Measurements from ENCODE around the gene DHRS13.

The DHRS13 gene

DNA sequence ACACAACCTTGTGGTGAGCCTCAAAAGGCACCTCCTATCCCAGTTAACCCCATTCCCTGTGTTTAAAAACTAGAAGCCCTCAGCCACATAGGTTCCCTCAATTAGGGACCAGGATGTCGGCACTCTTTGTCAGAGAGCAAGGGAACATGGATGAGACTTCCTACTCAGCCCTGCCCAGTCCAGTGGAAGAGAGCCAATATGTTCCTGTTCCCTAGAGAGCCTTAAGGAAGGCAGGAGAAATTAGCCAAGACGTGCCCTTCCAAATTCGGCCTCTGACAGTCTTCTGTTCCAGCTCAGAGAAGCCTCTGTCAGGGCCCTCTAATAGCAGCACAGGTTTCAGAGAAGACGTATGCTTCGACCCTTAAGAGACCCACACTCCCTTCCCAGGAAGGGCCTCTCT is 14.6 kb upstream of the DHRS13 start:
- no peak for TF ChIP-seq ZNF274 (IDR thresholded peaks at IDR 0.05; ENCODE audit: low read depth, low read length)
- no peak for TF ChIP-seq YY1 (IDR thresholded peaks at IDR 0.05; ENCODE audit: insufficient read depth, insufficient read length)
- no peak for DNase-seq (ENCODE audit: low read depth, low spot score)
- no peaks in the 10 kb centered on the region for H3K27me3 ChIP-seq (ENCODE audit: insufficient read depth, insufficient read length)
- peaks cover 90% of the 10 kb centered on the region for H3K36me3 ChIP-seq (ENCODE audit: insufficient read depth, insufficient read length, low read length)
- no peak overlapping the region for H3K9ac ChIP-seq (ENCODE audit: insufficient read length, low read depth)
- no peak overlapping the region for H3K4me3 ChIP-seq (ENCODE audit: insufficient read length, low read depth)
- H3K9me3 ChIP-seq (ENCODE audit: insufficient read depth, low read length), result no peaks in the 10 kb centered on the region
- no peaks in the 10 kb centered on the region for H3K4me1 ChIP-seq (ENCODE audit: insufficient read depth, insufficient read length)

DNA sequence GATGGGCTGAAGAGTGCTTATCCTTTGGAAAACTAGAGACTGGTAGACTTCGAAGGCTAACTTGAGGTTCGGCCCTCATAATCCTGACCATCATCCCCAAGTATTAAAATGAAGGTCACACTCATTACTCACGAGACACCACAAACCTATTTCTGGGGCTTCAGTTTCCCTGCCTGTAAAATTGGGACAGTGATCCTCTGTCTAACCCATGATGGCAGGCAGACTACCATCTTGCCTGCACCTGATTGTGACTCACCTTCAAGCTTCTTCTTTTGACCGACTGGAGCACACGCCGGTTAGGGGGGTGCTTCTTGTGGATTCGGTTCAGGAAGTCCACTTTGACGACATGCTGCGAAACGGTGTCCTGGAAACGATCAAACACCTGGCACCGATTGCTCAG is 14.2 kb upstream of the DHRS13 start:
- TF ChIP-seq SUZ12 (IDR thresholded peaks at IDR 0.05; ENCODE audit: extremely low read depth, insufficient read depth, insufficient read length), result no peak
- TF ChIP-seq ZNF274 (IDR thresholded peaks at IDR 0.05; ENCODE audit: low read depth, low read length), result no peak
- Histone ChIP-seq H3K4me1 (ENCODE audit: insufficient read depth, insufficient read length) (no peaks in the 10 kb centered on the region), H3K9me3 (ENCODE audit: insufficient read depth, low read length) (no peaks in the 10 kb centered on the region), H3K27me3 (ENCODE audit: insufficient read depth, insufficient read length) (no peaks in the 10 kb centered on the region), H3K9ac (ENCODE audit: insufficient read length, low read depth) (no peak overlapping the region), H3K4me3 (ENCODE audit: insufficient read length, low read depth) (no peak overlapping the region), H3K36me3 (ENCODE audit: insufficient read depth, insufficient read length, low read length) (peaks cover 91% of the 10 kb centered on the region)
- DNase-seq (ENCODE audit: low read depth, low spot score), result no peak

DNA sequence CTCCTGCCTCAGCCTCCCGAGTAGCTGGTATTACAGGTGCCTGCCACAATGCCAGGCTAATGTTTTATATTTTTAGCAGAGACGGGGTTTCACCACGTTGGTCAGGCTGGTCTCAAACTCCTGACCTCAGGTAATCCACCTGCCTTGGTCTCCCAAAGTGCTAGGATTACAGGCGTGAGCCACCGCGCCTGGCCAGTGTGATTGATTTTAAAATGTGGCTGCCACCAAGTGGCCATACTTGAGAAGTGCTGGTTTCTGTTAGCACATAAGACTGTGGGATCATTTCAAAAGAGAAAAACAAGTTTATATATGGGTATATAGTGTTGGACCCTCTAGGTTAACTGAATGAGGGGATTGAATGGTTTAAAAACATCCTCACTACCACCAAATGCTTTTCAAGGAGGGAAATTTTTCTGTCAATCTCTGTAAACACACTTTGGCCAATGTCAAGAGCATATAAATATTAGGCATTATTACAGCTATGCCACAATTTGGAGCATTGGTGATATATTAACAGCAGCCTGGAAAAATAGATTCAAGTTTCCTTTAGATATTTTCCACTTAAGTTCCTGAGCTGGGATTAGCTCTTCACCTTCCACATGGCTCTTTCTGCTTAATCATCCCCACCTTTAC is 13.5 kb upstream of the DHRS13 start:
- DNase-seq (ENCODE audit: low read depth, low spot score), result no peak
- peaks cover 91% of the 10 kb centered on the region for H3K36me3 ChIP-seq (ENCODE audit: insufficient read depth, insufficient read length, low read length)
- TF ChIP-seq ZNF274 (IDR thresholded peaks at IDR 0.05; ENCODE audit: low read depth, low read length) (no peak), SUZ12 (IDR thresholded peaks at IDR 0.05; ENCODE audit: extremely low read depth, insufficient read depth, insufficient read length) (no peak), YY1 (IDR thresholded peaks at IDR 0.05; ENCODE audit: insufficient read depth, insufficient read length) (no peak)
- H3K4me1 ChIP-seq (ENCODE audit: insufficient read depth, insufficient read length), result no peaks in the 10 kb centered on the region
- H3K4me3 ChIP-seq (ENCODE audit: insufficient read length, low read depth), result no peak overlapping the region
- H3K9ac ChIP-seq (ENCODE audit: insufficient read length, low read depth), result no peak overlapping the region
- no peaks in the 10 kb centered on the region for H3K9me3 ChIP-seq (ENCODE audit: insufficient read depth, low read length)
- no peaks in the 10 kb centered on the region for H3K27me3 ChIP-seq (ENCODE audit: insufficient read depth, insufficient read length)

DNA sequence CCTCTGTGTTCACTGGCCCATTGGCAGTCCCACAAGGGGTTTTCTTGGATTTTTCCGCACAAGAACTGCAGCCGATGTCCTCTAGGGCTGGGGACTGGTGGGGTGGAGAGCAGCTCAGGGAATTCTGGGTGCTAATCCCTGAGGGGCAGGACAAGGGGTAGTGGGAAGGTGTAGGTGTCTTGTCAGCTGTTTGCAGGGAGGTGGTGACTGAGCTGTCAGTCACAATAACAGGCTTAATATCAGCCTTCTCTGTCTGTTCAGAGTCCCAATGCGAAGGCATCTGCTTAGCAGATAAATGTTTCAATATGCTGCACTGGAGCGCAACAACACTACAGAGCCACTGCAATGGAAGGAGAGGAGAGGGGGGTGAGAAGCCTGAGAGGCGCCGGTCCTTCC is 10.1 kb upstream of the DHRS13 start:
- no peaks in the 10 kb centered on the region for H3K9me3 ChIP-seq (ENCODE audit: insufficient read depth, low read length)
- DNase-seq (ENCODE audit: low read depth, low spot score), result no peak
- H3K27me3 ChIP-seq (ENCODE audit: insufficient read depth, insufficient read length), result no peaks in the 10 kb centered on the region
- no peak for TF ChIP-seq SUZ12 (IDR thresholded peaks at IDR 0.05; ENCODE audit: extremely low read depth, insufficient read depth, insufficient read length)
- no peak for TF ChIP-seq ZNF274 (IDR thresholded peaks at IDR 0.05; ENCODE audit: low read depth, low read length)
- TF ChIP-seq YY1 (IDR thresholded peaks at IDR 0.05; ENCODE audit: insufficient read depth, insufficient read length), result no peak
- no peaks in the 10 kb centered on the region for H3K4me1 ChIP-seq (ENCODE audit: insufficient read depth, insufficient read length)
- H3K4me3 ChIP-seq (ENCODE audit: insufficient read length, low read depth), result no peak overlapping the region
- peaks cover 96% of the 10 kb centered on the region for H3K36me3 ChIP-seq (ENCODE audit: insufficient read depth, insufficient read length, low read length)
- no peak overlapping the region for H3K9ac ChIP-seq (ENCODE audit: insufficient read length, low read depth)

GRCh38 chr17:28912281-28912937 is 9.5 kb upstream of the DHRS13 start:
- no peak overlapping the region for H3K4me3 ChIP-seq (ENCODE audit: insufficient read length, low read depth)
- no peak overlapping the region for H3K9ac ChIP-seq (ENCODE audit: insufficient read length, low read depth)
- no peak for TF ChIP-seq SUZ12 (IDR thresholded peaks at IDR 0.05; ENCODE audit: extremely low read depth, insufficient read depth, insufficient read length)
- peaks cover 96% of the 10 kb centered on the region for H3K36me3 ChIP-seq (ENCODE audit: insufficient read depth, insufficient read length, low read length)
- no peak for DNase-seq (ENCODE audit: low read depth, low spot score)
- no peaks in the 10 kb centered on the region for H3K4me1 ChIP-seq (ENCODE audit: insufficient read depth, insufficient read length)
- no peaks in the 10 kb centered on the region for H3K27me3 ChIP-seq (ENCODE audit: insufficient read depth, insufficient read length)
- H3K9me3 ChIP-seq (ENCODE audit: insufficient read depth, low read length), result no peaks in the 10 kb centered on the region

GRCh38 chr17:28911411-28912045 is 8.6 kb upstream of the DHRS13 start:
- Histone ChIP-seq H3K27me3 (ENCODE audit: insufficient read depth, insufficient read length) (no peaks in the 10 kb centered on the region), H3K4me3 (ENCODE audit: insufficient read length, low read depth) (no peak overlapping the region), H3K4me1 (ENCODE audit: insufficient read depth, insufficient read length) (no peaks in the 10 kb centered on the region), H3K9me3 (ENCODE audit: insufficient read depth, low read length) (no peaks in the 10 kb centered on the region), H3K9ac (ENCODE audit: insufficient read length, low read depth) (no peak overlapping the region), H3K36me3 (ENCODE audit: insufficient read depth, insufficient read length, low read length) (peaks cover 96% of the 10 kb centered on the region)
- no peak for DNase-seq (ENCODE audit: low read depth, low spot score)
- no peak for TF ChIP-seq YY1 (IDR thresholded peaks at IDR 0.05; ENCODE audit: insufficient read depth, insufficient read length)
- no peak for TF ChIP-seq SUZ12 (IDR thresholded peaks at IDR 0.05; ENCODE audit: extremely low read depth, insufficient read depth, insufficient read length)
- no peak for TF ChIP-seq ZNF274 (IDR thresholded peaks at IDR 0.05; ENCODE audit: low read depth, low read length)

DNA sequence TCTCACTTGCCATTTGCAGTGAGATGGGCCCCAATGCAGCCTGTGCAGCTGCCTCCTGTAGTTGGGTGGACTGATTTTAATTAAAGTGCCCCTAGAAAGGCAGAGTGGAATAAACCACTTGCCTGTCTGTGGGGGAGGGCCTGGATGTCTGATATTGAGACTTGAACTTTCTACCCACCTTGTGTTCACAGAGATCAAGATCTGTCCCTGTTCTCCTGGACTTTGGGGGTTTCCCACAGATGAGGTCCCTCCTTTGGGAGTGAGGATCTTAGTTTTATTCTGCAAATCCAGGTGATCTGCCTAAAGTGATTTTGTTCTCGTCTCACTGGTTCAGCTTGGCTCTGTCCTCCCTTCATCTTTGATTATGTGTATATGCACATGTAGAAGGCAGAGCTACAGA is 7.7 kb upstream of the DHRS13 start:
- peaks cover 5% of the 10 kb centered on the region; the same call in 1 of the 2 replicates for H3K9me3 ChIP-seq (ENCODE audit: insufficient read depth, low read length)
- H3K36me3 ChIP-seq (ENCODE audit: insufficient read depth, insufficient read length, low read length), result peaks cover 95% of the 10 kb centered on the region
- no peaks in the 10 kb centered on the region for H3K4me1 ChIP-seq (ENCODE audit: insufficient read depth, insufficient read length)
- DNase-seq (ENCODE audit: low read depth, low spot score), result no peak
- no peak overlapping the region for H3K9ac ChIP-seq (ENCODE audit: insufficient read length, low read depth)
- no peak overlapping the region for H3K4me3 ChIP-seq (ENCODE audit: insufficient read length, low read depth)
- H3K27me3 ChIP-seq (ENCODE audit: insufficient read depth, insufficient read length), result no peaks in the 10 kb centered on the region
- no peak for TF ChIP-seq YY1 (IDR thresholded peaks at IDR 0.05; ENCODE audit: insufficient read depth, insufficient read length)
- no peak for TF ChIP-seq ZNF274 (IDR thresholded peaks at IDR 0.05; ENCODE audit: low read depth, low read length)
- no peak for TF ChIP-seq SUZ12 (IDR thresholded peaks at IDR 0.05; ENCODE audit: extremely low read depth, insufficient read depth, insufficient read length)

Data from NT2/D1 (cell line).